Endometrium (tissue), 2 donors: Measurements from ENCODE around the gene CEP70.
A peak's percentile ranks its signal among the peaks of the same experiment; 100 is the strongest.
"Not testable (repeated sequence)": the region's sequence is repeated elsewhere in the genome, so short reads cannot be mapped to it uniquely, and the experiment has no call there.

ENCODE experiments used
- FAIRE-seq: peaks from 2 replicates; lab custom pipeline; 2012; peaks lifted over from hg19 to GRCh38; lab: Jason Lieb, UNC
- donor health status: control.
- donor health status: control.

The CEP70 gene

DNA sequence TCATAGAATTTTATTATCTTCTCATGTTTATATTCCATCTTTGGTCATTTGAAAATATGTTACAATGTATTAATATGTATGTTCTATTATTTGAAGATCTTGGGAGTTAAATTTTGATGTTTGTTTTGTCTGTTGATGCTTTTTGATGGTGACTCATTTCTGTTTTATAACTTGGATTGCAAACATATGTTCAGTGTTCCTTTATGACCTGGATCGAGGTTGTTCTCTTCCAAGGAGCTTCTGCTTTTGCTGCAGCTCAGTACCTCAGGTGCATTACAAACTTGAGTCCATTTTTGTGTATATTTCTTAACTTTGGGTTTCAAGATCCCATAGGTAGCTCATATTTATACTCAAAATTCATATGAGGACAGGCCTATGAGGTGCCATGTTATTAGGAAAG lies 122.6 kb downstream of the CEP70 start:
- peak; percentile 85 for FAIRE-seq

- FAIRE-seq: no peak
These were observed 123.4 kb downstream of the CEP70 start for GRCh38 chr3:138470687-138471086.

DNA sequence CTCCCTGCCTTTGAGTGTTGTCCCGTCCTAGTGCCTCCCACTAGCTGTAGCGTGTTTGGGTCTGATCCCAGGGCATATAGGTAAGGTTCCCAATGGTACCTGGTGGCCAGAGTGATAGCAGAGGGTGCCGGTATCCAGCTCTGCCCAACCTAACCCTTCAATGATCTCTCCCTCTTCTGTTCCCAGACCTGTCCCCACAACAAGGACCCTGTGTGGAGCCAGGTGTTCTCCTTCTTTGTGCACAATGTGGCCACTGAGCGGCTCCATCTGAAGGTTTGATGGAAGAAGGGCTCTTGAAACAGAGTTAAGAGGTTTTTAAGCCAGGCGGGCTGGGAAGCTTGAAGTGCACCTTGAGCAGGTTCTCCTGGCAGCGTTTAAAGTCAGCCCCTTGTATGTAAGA lies 124.2 kb downstream of the CEP70 start:
- FAIRE-seq: no peak

DNA sequence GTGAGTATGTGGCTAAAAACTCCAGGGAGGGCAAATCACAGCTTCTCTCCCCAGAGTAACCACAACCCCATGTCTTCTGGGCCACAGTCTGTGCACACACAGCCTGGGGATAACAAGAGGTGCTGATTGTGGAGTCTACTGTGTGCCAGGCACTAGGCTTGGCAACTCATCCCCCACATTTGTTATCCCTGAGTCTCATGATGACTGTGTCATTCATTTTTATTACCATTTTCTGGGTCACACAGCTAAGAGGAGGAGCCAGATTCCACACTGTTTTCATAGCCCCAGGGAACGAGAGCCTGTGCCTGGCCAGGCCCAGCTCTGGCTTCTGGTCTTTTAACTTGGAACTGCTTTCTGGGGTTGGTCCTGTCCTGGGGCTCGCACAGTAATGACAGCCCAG lies 125.2 kb downstream of the CEP70 start:
- FAIRE-seq: no peak

- FAIRE-seq: no peak
These were observed 125.6 kb downstream of the CEP70 start for GRCh38 chr3:138468451-138468850.

GRCh38 chr3:138467931-138468330 lies 126.1 kb downstream of the CEP70 start:
- no peak for FAIRE-seq

GRCh38 chr3:138465925-138466324 lies 128.1 kb downstream of the CEP70 start:
- no peak for FAIRE-seq

DNA sequence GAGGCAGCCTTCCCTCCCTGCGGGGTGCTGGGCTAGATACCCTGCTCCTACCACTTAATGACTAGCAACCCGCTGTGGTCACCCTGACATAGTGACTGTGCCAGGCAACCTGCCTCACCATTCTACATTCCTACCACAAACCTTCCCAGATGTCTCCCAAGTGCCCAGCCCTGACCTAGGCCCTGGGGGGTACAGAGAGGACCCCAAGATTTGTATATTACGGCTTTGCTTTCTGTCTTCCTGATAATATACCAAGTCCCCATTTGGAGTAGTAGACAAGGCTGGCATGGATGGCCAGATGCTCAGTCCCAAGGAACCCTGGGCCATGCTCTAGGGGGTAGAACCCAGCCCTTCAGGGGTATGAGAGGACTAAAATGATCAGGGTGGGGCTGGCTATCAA lies 128.6 kb downstream of the CEP70 start:
- FAIRE-seq: no peak

GRCh38 chr3:138464491-138464860 lies 129.6 kb downstream of the CEP70 start:
- no peak for FAIRE-seq

DNA sequence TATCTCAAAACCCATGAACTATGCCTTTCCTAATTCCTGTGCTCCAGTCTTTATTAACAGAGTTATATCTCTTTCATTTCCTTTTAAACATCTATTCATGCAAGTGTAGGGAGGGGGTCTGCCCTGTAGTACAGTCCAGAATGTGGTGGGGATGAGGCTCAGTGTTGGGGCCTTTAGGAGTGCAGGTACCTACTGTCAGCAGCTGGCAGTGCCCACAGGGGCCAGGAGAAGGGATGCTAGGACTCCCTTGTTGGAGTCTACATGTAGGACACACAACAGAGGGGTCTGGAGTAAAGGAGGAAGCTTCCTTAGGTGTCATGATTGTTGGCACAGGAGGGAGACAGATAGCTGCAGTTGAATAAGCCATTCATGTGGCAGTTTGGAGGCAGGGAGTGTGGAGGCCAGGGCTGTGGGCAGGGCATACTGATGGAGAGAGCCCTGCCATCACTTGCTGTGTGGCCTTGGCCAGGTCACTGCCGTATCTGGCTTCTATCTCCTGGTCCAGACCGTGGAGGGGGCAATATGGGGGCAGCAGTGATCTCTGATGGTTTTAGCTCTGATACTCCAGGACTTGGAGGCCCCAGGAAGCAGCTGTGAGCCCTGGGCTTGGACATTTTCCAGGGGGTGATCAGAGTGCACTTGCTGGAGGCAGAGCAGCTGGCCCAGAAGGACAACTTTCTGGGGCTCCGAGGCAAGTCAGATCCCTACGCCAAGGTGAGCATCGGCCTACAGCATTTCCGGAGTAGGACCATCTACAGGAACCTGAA lies 130.2 kb downstream of the CEP70 start:
- no peak for FAIRE-seq

- no peak for FAIRE-seq
These were observed 132.2 kb downstream of the CEP70 start for GRCh38 chr3:138461896-138462295.

DNA sequence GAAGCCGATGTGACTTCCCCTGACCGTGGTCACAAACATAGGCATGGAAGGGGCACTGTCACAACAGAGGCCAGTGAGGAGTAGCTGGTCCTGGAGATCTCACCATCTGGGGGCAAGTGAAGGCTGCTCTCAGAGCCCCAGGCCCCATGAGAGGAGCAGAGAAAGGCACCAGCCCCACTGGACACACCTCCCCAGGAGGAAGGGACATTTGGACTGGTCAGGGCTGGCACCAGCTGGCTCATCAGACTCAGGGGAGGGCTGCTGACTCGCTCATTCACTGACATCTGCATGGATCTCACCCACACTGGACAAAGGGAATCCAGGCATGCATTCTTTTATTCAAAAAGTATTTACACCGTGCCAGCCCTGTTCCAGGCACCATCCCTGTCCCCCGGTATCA lies 132.8 kb downstream of the CEP70 start:
- no peak for FAIRE-seq

GRCh38 chr3:138460536-138461205 lies 133.4 kb downstream of the CEP70 start:
- no peak for FAIRE-seq

GRCh38 chr3:138459619-138460535 lies 134.2 kb downstream of the CEP70 start:
- FAIRE-seq: no peak

- no peak for FAIRE-seq
These were observed 135.1 kb downstream of the CEP70 start for GRCh38 chr3:138458774-138459499.

GRCh38 chr3:138457863-138458735 lies 136.0 kb downstream of the CEP70 start:
- FAIRE-seq: no peak

- FAIRE-seq: no peak
These were observed 136.8 kb downstream of the CEP70 start for GRCh38 chr3:138456961-138457862.

DNA sequence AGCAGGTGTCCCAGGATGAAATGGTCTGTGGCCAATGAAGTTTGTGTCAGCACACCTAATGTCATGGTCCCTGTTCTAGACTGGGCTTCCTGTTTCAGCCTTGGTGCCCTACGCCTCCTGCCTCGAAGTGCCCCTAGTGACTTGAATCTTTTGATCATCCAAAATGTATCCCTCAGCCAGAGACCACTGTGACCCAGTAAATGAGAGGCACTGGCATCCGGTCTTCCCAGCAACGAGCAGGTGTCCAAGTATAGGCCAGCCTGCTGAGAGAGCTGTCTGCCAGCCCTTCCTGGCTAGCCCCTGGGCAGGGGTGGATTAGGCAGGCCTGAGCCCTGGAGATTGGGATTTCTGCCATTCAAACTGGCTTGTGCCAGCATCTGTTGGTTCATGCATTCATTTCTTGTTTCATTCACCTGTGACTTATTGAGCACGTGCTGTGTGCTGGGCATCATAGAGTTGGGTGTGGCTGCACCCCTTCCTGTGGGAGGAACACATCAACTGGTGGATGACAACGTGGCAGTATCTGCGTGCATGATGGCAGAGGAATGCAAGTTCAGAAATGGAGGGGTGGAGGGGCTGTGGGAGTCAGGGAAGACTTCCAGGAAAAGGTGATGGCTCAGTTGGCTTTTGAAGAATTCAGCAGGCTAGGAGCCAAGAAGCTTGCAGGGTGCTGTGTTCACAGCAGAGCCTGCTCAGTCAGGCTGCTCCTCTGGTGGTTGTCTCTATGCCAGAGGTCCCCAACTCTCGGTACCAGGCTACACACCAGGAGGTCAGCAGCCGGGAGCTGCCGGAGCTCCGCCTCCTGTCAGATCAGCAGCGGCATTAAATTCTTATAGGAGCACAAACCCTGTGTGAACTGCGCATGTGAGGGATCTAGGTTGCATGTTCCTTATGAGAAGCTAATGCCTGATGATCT lies 138.0 kb downstream of the CEP70 start:
- FAIRE-seq: no peak

GRCh38 chr3:138453940-138454339 lies 140.1 kb downstream of the CEP70 start:
- not testable (repeated sequence) for FAIRE-seq
